HEK293T (cell line): ENCODE data around the gene HIPK1.

ENCODE experiments used
- CTCF ChIA-PET: fragments of 350-600 bp; formaldehyde crosslinking; extraction: SDS; loops from one replicate; lab custom pipeline; 2021; ENCODE audit warnings: antibody characterized with exemption, inconsistent platforms; lab: Yijun Ruan, JAX
- POLR2A ChIA-PET: fragments of 350-600 bp; formaldehyde crosslinking; extraction: SDS; loops from one replicate; lab custom pipeline; 2020; ENCODE audit warnings: antibody characterized with exemption, inconsistent platforms; lab: Yijun Ruan, JAX
- DNase-seq: peaks from one replicate; pipeline ENCODE4 v3.0.0; 2012; ENCODE audit warnings: mixed read lengths; ENCODE audit errors: extremely low spot score
- ARNT ChIP-seq: fragments of 450-650 bp; IDR thresholded peaks from 2 replicates; pipeline ENCODE4 v1.6.1; 2017; ENCODE audit warnings: mild to moderate bottlenecking
- BHLHE40 ChIP-seq: fragments of 450-650 bp; IDR thresholded peaks from 2 replicates; pipeline ENCODE4 v1.6.1; 2016; ENCODE audit warnings: mild to moderate bottlenecking, moderate library complexity, borderline replicate concordance
- CTBP1 ChIP-seq: fragments of 450-650 bp; IDR thresholded peaks from 2 replicates; pipeline ENCODE4 v1.6.1; 2016; ENCODE audit warnings: borderline replicate concordance
- ELF4 ChIP-seq: fragments of 450-650 bp; IDR thresholded peaks from 2 replicates; pipeline ENCODE4 v1.6.1; 2017; ENCODE audit warnings: antibody characterized with exemption
- FOXA1 ChIP-seq: fragments of 450-650 bp; IDR thresholded peaks from 2 replicates; pipeline ENCODE4 v1.6.1; 2016; ENCODE audit warnings: mild to moderate bottlenecking
- FOXK2 ChIP-seq: fragments of 450-650 bp; IDR thresholded peaks from 2 replicates; pipeline ENCODE4 v1.6.1; 2016; ENCODE audit warnings: mild to moderate bottlenecking
- FOXM1 ChIP-seq: fragments of 450-650 bp; IDR thresholded peaks from 2 replicates; pipeline ENCODE4 v1.6.1; 2017; ENCODE audit warnings: mild to moderate bottlenecking, borderline replicate concordance
- HDGF ChIP-seq: fragments of 450-650 bp; IDR thresholded peaks from 2 replicates; pipeline ENCODE4 v1.6.1; 2017; ENCODE audit warnings: antibody characterized with exemption, borderline replicate concordance
- L3MBTL2 ChIP-seq: fragments of 450-650 bp; conservative IDR thresholded peaks from 2 replicates; pipeline ENCODE4 v1.6.1; 2016; ENCODE audit warnings: mild to moderate bottlenecking
- LEF1 ChIP-seq: fragments of 450-650 bp; IDR thresholded peaks from 2 replicates; pipeline ENCODE4 v1.6.1; 2017; ENCODE audit warnings: mild to moderate bottlenecking, borderline replicate concordance
- NFRKB ChIP-seq: fragments of 450-650 bp; IDR thresholded peaks from 2 replicates; pipeline ENCODE4 v1.6.1; 2016; ENCODE audit warnings: mild to moderate bottlenecking, moderate library complexity
- PKNOX1 ChIP-seq: fragments of 450-650 bp; IDR thresholded peaks from 2 replicates; pipeline ENCODE4 v1.6.1; 2016
- SP1 ChIP-seq: fragments of 450-650 bp; IDR thresholded peaks from 2 replicates; pipeline ENCODE4 v1.6.1; 2017
- SUZ12 ChIP-seq: fragments of 450-650 bp; IDR thresholded peaks from 2 replicates; pipeline ENCODE4 v1.6.1; 2016; ENCODE audit warnings: mild to moderate bottlenecking
- TARDBP ChIP-seq: fragments of 450-650 bp; IDR thresholded peaks from 2 replicates; pipeline ENCODE4 v1.6.1; 2016
- ZNF384 ChIP-seq: fragments of 450-650 bp; IDR thresholded peaks from 2 replicates; pipeline ENCODE4 v1.6.1; 2016

HIPK1 gene

GRCh38 chr1:113931451-113931851, 2.3 kb downstream of the HIPK1 start:
- no peak for DNase-seq
- ChIA-PET CTCF (interaction anchor here (0.7 to 2.3 kb wide), 4 partner anchors 15 to 865 kb away, joined by 3 to 7 read pairs (median 4); partner anchors contain the start of gene OLFML3), POLR2A (interaction anchor here (0.6 to 5.1 kb wide), 3 partner anchors 16 to 357 kb away, joined by 3 to 116 read pairs (median 3); partner anchors contain the start of genes AP4B1 and DCLRE1B)
- TF ChIP-seq SUZ12, result no peak
- TF ChIP-seq CTBP1, result no peak
- TF ChIP-seq LEF1, result no peak
- TF ChIP-seq SP1, result no peak
- TF ChIP-seq ELF4, result no peak
- no peak for TF ChIP-seq TARDBP
- no peak for TF ChIP-seq BHLHE40
- no peak for TF ChIP-seq FOXK2
- no peak for TF ChIP-seq ZNF384
- no peak for TF ChIP-seq FOXM1
- TF ChIP-seq ARNT, result no peak
- TF ChIP-seq NFRKB, result no peak
- TF ChIP-seq FOXA1, result no peak
- no peak for TF ChIP-seq HDGF
- TF ChIP-seq L3MBTL2, result no peak
- TF ChIP-seq PKNOX1, result no peak

- TF ChIP-seq FOXK2, result no peak
- ChIA-PET CTCF (interaction anchor here (0.6 kb wide), 1 partner anchor 15 kb away, joined by 3 read pairs; no protein-coding TSS in a partner anchor), POLR2A (interaction anchor here (1.3 kb wide), 1 partner anchor 18 kb away, joined by 4 read pairs; no protein-coding TSS in a partner anchor)
- DNase-seq, result no peak
Measured at GRCh38 chr1:113934006-113934405, 4.9 kb downstream of the HIPK1 start.

DNA sequence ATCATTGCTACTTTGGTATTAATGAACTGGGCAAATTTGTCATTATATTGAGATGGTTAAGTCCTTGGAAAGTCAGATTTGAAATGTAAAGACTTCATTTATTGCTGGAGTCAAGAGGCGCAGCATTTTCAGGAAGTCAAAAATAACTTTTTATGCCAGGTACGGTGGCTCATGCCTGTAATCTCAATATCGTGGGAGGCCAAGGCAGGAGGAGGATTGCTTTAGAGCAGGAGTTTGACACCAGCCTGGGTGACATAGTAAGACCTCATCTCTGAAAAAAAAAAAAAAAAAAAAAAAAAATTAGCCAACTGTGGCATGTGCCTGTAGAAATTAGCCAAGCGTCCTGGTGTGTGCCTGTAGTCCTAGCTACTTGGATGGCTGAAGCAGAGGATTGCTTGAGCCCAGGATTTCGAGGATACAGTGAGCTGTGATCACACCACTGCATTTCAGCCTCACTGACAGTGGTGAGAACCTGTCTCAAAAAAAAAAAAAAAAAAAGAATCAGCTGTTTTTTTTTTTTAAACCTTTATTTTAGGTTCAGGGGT, 5.5 kb downstream of the HIPK1 start:
- ChIA-PET CTCF (no interaction called here), POLR2A (no interaction called here)

GRCh38 chr1:113935176-113935575, 6.1 kb downstream of the HIPK1 start:
- no peak for TF ChIP-seq SP1
- TF ChIP-seq FOXM1, result no peak
- TF ChIP-seq FOXK2, result no peak
- ChIA-PET POLR2A (no interaction called here), CTCF (no interaction called here)
- DNase-seq, result no peak

More for the DNA sequence above, 5.5 kb downstream of the HIPK1 start:
- TF ChIP-seq FOXK2 (no peak), TARDBP (no peak), ELF4 (no peak), ZNF384 (0 out of 2 replicates have a peak, but pooled peaks have one; percentile 36), PKNOX1 (no peak), CTBP1 (no peak)
- no peak for DNase-seq

GRCh38 chr1:113935970-113936369, 6.8 kb downstream of the HIPK1 start:
- no peak for TF ChIP-seq LEF1
- no peak for TF ChIP-seq FOXK2
- no peak for TF ChIP-seq BHLHE40
- no peak for TF ChIP-seq SUZ12
- no peak for TF ChIP-seq HDGF
- no peak for TF ChIP-seq CTBP1
- ChIA-PET POLR2A (no interaction called here), CTCF (no interaction called here)
- DNase-seq, result no peak

DNA sequence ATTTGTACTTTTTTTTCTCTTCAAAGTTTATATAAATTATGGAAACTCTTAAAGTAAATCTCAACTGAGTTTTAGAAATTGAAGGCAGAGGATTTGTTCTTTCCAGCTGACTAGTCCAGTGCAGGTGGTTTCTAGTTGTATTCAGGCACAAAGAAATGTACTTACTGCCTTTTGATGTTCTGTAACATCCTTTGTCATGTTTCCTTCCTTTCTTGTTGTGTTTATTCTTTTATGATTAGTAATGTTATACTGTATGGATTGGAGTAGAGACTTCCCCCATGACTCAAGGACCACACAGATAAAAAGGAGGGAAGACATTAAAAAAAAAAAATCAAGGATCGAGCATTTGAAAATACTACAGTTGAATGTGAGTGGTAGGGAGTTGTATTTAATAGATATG, 8.0 kb downstream of the HIPK1 start:
- CTCF ChIA-PET, result no interaction called here
- TF ChIP-seq SUZ12 (no peak), BHLHE40 (no peak), TARDBP (no peak), FOXK2 (no peak), FOXM1 (no peak), ELF4 (no peak), SP1 (no peak), HDGF (no peak), FOXA1 (no peak), LEF1 (no peak), ARNT (no peak), CTBP1 (no peak), ZNF384 (no peak), PKNOX1 (no peak), NFRKB (no peak), L3MBTL2 (no peak)
- DNase-seq, result no peak
- POLR2A ChIA-PET, result no interaction called here

DNA sequence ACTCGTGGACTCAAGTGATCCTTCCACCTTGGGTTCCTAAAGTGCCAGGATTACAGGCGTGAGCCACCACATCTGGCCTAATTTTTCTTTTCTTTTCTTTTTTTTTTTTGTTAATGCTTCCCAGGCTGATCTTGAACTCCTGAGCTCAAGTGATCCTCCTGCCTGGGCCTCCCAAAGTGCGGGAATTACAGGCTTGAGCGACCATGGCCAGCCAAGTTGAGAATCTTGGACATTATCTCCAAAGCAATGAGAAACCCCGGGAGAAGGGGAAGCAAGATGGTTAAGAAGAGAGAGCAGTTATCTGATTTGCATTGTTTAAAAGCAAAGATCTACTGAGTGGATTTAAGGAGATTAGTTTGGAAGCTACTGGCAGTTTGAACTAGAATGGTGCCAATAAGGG, 9.1 kb downstream of the HIPK1 start:
- no peak for DNase-seq
- TF ChIP-seq CTBP1, result no peak
- no peak for TF ChIP-seq FOXA1
- TF ChIP-seq HDGF, result no peak
- TF ChIP-seq PKNOX1, result no peak
- no peak for TF ChIP-seq L3MBTL2
- TF ChIP-seq BHLHE40, result no peak
- no peak for TF ChIP-seq ARNT
- POLR2A ChIA-PET, result no interaction called here
- CTCF ChIA-PET, result interaction anchor here (0.7 to 1.1 kb wide), 2 partner anchors 8 to 16 kb away, joined by 3 to 5 read pairs; no protein-coding TSS in a partner anchor
